HG03095 (cell line): ENCODE results near the gene MSH2.

ENCODE experiments used
- ATAC-seq: cut with Tn5 transposase; IDR thresholded peaks from one replicate; pipeline ENCODE4 v1.9.1; 2021; ENCODE audit warnings: moderate library complexity; ENCODE audit not compliant: unreplicated experiment

MSH2 gene

GRCh38 chr2:47471429-47472116, 68.6 kb downstream of the MSH2 start:
- no peak for ATAC-seq

- no peak for ATAC-seq
Observed at GRCh38 chr2:47479863-47480262, 76.9 kb downstream of the MSH2 start.

GRCh38 chr2:47483191-47483590, 80.2 kb downstream of the MSH2 start:
- no peak for ATAC-seq

GRCh38 chr2:47484396-47484795, 81.4 kb downstream of the MSH2 start:
- no peak for ATAC-seq

- no peak for ATAC-seq
Observed at GRCh38 chr2:47485177-47485576, 82.2 kb downstream of the MSH2 start.

GRCh38 chr2:47485751-47486300, 82.9 kb downstream of the MSH2 start:
- no peak for ATAC-seq

- no peak for ATAC-seq
Observed at GRCh38 chr2:47486841-47487497, 84.0 kb downstream of the MSH2 start.

- no peak for ATAC-seq
Observed at GRCh38 chr2:47487498-47487875, 84.5 kb downstream of the MSH2 start.

- no peak for ATAC-seq
Observed at GRCh38 chr2:47488870-47489584, 86.1 kb downstream of the MSH2 start.

- ATAC-seq: no peak
Observed at GRCh38 chr2:47490406-47490805, 87.5 kb downstream of the MSH2 start.

- ATAC-seq: no peak
Observed at GRCh38 chr2:47493317-47494035, 90.5 kb downstream of the MSH2 start.

GRCh38 chr2:47494267-47495130, 91.5 kb downstream of the MSH2 start:
- ATAC-seq: no peak

- no peak for ATAC-seq
Observed at GRCh38 chr2:47497843-47498460, 95.0 kb downstream of the MSH2 start.

- no peak for ATAC-seq
Observed at GRCh38 chr2:47499093-47499492, 96.1 kb downstream of the MSH2 start.

- ATAC-seq: no peak
Observed at GRCh38 chr2:47499621-47500309, 96.8 kb downstream of the MSH2 start.

- no peak for ATAC-seq
Observed at GRCh38 chr2:47501374-47502200, 98.6 kb downstream of the MSH2 start.

- peak; percentile 80 for ATAC-seq
Observed at GRCh38 chr2:47502498-47502897, 99.5 kb downstream of the MSH2 start.

GRCh38 chr2:47503481-47504070, 100.6 kb downstream of the MSH2 start:
- ATAC-seq: peak; percentile 61
